ENCODE data around the gene RPS6KA5.

RPS6KA5 gene

DNA sequence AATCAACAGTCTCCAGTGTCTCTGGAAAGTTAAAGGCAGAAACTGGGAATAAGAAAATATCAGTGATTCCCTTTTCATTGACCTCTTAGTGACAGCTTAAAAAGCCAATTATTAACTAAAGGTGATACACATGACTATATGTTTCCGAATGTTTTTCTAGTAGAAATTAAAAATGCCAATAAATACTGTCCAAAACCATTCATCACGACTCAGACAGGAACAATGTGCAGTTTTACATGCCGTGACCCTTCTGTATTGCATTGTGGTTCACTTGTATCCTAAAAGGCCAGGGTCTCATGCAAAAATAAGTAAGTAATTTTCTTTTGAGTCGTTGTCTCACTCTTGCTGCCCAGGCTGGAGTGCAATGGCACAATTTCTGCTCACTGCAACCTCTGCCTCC lies 138.3 kb downstream of the RPS6KA5 start:
- Histone ChIP-seq H3K9ac (ENCODE audit: low read length) (no peak overlapping the region), H3K27ac (ENCODE audit: low read length) (no peak overlapping the region), H3K36me3 (ENCODE audit: control insufficient read depth, low read depth, low read length) (no peaks in the 10 kb centered on the region), H3K4me1 (ENCODE audit: control insufficient read depth, low read depth, low read length) (no peaks in the 10 kb centered on the region), H3K4me3 (ENCODE audit: low read length) (no peak overlapping the region), H3K9me3 (ENCODE audit: control insufficient read depth, low read depth, low read length) (no peaks in the 10 kb centered on the region), H3K27me3 (ENCODE audit: control insufficient read depth, insufficient read depth, low read length) (no peaks in the 10 kb centered on the region)

DNA sequence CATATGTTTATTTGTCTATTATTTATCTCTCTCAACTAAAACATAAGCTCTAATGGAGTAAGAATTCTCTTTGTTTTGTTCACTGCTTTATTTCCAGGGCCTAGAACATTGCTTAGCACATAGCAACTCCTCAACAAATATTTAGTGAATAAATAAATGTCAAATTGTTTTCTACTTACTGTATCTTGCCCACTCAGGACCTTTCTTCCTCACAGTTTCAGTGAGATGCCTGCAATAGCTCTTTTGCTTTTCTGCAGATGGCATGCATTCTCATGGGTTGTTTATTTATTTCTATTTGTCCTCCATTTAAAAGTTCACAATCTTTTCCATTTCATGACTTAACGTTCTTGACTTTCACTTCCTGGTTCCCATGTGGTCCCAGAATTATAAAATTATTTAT lies 149.3 kb downstream of the RPS6KA5 start:
- Histone ChIP-seq H3K9ac (ENCODE audit: low read length) (no peak overlapping the region), H3K4me3 (ENCODE audit: low read length) (no peak overlapping the region), H3K27me3 (ENCODE audit: control insufficient read depth, insufficient read depth, low read length) (no peaks in the 10 kb centered on the region), H3K27ac (ENCODE audit: low read length) (no peak overlapping the region), H3K36me3 (ENCODE audit: control insufficient read depth, low read depth, low read length) (no peaks in the 10 kb centered on the region), H3K4me1 (ENCODE audit: control insufficient read depth, low read depth, low read length) (no peaks in the 10 kb centered on the region), H3K9me3 (ENCODE audit: control insufficient read depth, low read depth, low read length) (no peaks in the 10 kb centered on the region)

DNA sequence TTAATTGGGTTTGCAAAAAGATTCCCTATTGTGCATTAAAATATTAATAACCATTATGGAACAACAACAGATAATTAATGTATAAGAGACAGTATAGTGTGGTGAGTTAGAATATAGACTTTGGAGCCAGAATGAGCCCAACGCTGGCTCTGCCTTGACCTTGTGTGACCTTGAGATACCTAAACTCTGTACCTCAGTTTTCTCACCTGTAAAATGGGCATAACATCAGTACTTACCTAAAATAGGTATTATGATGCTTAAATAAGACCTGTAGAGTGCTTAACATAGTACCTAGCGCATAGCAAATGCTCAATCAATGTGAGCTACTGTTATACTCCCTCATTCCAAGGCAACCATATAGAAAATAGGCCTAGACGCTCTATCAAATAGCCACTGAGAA lies 153.3 kb downstream of the RPS6KA5 start:
- Histone ChIP-seq H3K4me1 (ENCODE audit: control insufficient read depth, low read depth, low read length) (no peaks in the 10 kb centered on the region), H3K27ac (ENCODE audit: low read length) (no peak overlapping the region), H3K27me3 (ENCODE audit: control insufficient read depth, insufficient read depth, low read length) (no peaks in the 10 kb centered on the region), H3K4me3 (ENCODE audit: low read length) (no peak overlapping the region), H3K36me3 (ENCODE audit: control insufficient read depth, low read depth, low read length) (no peaks in the 10 kb centered on the region), H3K9ac (ENCODE audit: low read length) (no peak overlapping the region), H3K9me3 (ENCODE audit: control insufficient read depth, low read depth, low read length) (no peaks in the 10 kb centered on the region)

DNA sequence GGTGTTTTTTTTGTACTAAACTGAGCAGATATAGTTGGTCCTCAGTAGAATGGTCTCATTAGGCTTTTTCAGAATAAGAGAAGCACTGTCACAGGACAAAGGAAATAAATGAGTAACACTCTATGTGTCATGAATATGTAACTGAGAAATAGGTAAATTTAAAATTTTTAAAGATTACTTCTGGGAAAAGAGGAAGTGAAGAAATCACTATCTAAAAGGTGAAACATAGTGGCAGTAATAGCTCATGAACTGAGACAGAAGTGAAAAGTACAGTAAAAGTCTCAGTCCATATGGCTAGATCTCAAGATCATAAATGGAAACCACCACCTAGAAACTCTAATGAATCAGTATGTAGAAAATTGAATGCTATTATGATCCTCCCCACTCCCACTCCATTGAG lies 154.9 kb downstream of the RPS6KA5 start:
- Histone ChIP-seq H3K27ac (ENCODE audit: low read length) (no peak overlapping the region), H3K36me3 (ENCODE audit: control insufficient read depth, low read depth, low read length) (no peaks in the 10 kb centered on the region), H3K9ac (ENCODE audit: low read length) (no peak overlapping the region), H3K4me1 (ENCODE audit: control insufficient read depth, low read depth, low read length) (no peaks in the 10 kb centered on the region), H3K9me3 (ENCODE audit: control insufficient read depth, low read depth, low read length) (no peaks in the 10 kb centered on the region), H3K4me3 (ENCODE audit: low read length) (no peak overlapping the region), H3K27me3 (ENCODE audit: control insufficient read depth, insufficient read depth, low read length) (no peaks in the 10 kb centered on the region)

DNA sequence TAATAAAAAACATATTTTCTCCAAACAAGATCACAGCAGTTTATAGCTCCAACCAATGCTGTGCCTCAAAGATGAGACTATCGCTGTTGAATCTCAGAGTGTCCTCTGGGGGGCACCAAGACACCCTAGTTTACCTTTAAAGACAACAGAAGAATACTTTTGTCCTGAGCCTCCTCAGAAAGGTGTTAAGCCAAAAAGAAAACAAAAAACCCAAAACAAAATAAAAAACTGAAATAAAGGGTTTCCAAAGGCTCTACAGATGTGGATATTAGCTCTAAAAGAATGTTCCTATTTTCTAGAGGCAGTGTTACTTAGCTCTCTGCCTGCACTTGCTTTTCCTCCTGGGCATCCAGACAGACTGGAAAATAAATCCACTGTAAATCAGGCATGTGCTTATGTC lies 157.3 kb downstream of the RPS6KA5 start:
- Histone ChIP-seq H3K9me3 (ENCODE audit: control insufficient read depth, low read depth, low read length) (no peaks in the 10 kb centered on the region), H3K36me3 (ENCODE audit: control insufficient read depth, low read depth, low read length) (no peaks in the 10 kb centered on the region), H3K4me1 (ENCODE audit: control insufficient read depth, low read depth, low read length) (no peaks in the 10 kb centered on the region), H3K4me3 (ENCODE audit: low read length) (no peak overlapping the region), H3K27me3 (ENCODE audit: control insufficient read depth, insufficient read depth, low read length) (no peaks in the 10 kb centered on the region), H3K9ac (ENCODE audit: low read length) (no peak overlapping the region), H3K27ac (ENCODE audit: low read length) (no peak overlapping the region)

DNA sequence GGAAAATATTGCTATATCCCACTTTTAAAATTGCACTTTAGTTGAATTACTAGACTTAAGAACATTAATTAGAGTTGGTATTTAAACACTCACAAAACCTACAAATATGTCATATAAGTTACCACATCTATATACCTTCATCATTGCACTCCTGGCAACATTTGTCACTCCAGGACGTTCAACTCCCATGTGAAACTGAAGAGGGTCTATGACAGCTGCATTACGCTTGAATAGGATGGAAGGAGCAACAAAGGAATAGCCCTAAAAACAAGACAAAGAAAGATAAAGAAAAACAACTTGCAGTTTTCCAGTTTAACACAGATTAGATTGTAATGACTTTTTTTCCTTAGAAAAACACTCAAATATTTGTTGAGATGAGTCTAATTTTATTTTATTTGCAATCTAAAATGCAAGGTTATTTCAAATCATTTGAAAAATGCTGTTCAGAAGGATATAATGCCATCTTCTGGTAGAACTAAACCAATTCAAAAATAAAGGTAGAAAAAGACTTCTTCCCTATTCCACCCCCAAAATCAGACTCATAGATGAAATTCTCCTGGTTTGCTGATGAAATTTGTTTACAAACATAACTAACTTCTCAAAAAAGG lies 159.9 kb downstream of the RPS6KA5 start:
- Histone ChIP-seq H3K4me1 (ENCODE audit: control insufficient read depth, low read depth, low read length) (no peaks in the 10 kb centered on the region), H3K27ac (ENCODE audit: low read length) (no peak overlapping the region)

DNA sequence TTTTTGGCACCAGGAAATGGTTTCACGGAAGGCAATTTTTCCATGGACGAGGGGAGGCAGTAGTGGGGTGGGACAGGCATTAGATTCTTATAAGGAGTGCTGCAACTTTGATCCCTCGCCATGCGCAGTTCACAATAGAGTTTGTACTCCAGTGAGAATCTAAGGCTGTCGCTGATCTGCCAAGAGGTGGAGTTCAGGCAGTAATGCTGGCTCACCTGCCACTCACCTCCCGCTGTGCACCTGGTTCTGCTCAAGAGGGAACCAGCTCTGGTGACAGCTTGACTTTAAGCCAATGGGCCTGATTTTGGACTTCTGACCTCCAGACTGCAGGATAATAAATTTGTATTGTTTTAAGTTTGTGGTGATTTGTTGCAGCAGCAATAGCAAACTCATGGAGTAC lies 163.4 kb downstream of the RPS6KA5 start:
- Histone ChIP-seq H3K27me3 (ENCODE audit: control insufficient read depth, insufficient read depth, low read length) (no peaks in the 10 kb centered on the region), H3K27ac (ENCODE audit: low read length) (no peak overlapping the region), H3K9ac (ENCODE audit: low read length) (no peak overlapping the region), H3K36me3 (ENCODE audit: control insufficient read depth, low read depth, low read length) (no peaks in the 10 kb centered on the region), H3K9me3 (ENCODE audit: control insufficient read depth, low read depth, low read length) (no peaks in the 10 kb centered on the region), H3K4me1 (ENCODE audit: control insufficient read depth, low read depth, low read length) (no peaks in the 10 kb centered on the region), H3K4me3 (ENCODE audit: low read length) (no peak overlapping the region)

More for the DNA sequence above, 159.9 kb downstream of the RPS6KA5 start:
- Histone ChIP-seq H3K9me3 (ENCODE audit: control insufficient read depth, low read depth, low read length) (no peaks in the 10 kb centered on the region), H3K9ac (ENCODE audit: low read length) (no peak overlapping the region), H3K27me3 (ENCODE audit: control insufficient read depth, insufficient read depth, low read length) (no peaks in the 10 kb centered on the region), H3K36me3 (ENCODE audit: control insufficient read depth, low read depth, low read length) (no peaks in the 10 kb centered on the region), H3K4me3 (ENCODE audit: low read length) (no peak overlapping the region)

DNA sequence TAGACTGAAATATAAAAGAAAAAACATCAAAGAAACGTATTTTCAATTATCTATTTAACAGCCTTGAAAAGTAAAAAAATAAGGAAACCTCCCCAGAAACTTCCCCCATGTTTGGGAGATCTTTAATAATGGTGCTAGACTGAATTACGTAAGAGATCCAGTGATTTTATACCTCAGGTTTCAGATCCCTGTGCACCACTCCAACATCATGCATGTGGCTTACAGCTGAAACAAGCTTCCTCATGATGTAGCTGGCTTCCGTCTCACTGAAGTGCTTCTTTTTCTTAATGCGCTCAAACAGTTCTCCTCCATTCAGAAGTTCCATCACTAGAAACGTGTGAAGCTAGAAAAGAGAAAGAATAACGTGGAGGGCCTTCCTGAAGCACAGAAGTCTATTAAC lies 166.2 kb downstream of the RPS6KA5 start:
- no peak overlapping the region for H3K9ac ChIP-seq (ENCODE audit: low read length)
- H3K27me3 ChIP-seq (ENCODE audit: control insufficient read depth, insufficient read depth, low read length), result no peaks in the 10 kb centered on the region
- no peak overlapping the region for H3K4me3 ChIP-seq (ENCODE audit: low read length)
- H3K36me3 ChIP-seq (ENCODE audit: control insufficient read depth, low read depth, low read length), result no peaks in the 10 kb centered on the region
- no peak overlapping the region for H3K27ac ChIP-seq (ENCODE audit: low read length)
- H3K4me1 ChIP-seq (ENCODE audit: control insufficient read depth, low read depth, low read length), result no peaks in the 10 kb centered on the region
- H3K9me3 ChIP-seq (ENCODE audit: control insufficient read depth, low read depth, low read length), result no peaks in the 10 kb centered on the region

DNA sequence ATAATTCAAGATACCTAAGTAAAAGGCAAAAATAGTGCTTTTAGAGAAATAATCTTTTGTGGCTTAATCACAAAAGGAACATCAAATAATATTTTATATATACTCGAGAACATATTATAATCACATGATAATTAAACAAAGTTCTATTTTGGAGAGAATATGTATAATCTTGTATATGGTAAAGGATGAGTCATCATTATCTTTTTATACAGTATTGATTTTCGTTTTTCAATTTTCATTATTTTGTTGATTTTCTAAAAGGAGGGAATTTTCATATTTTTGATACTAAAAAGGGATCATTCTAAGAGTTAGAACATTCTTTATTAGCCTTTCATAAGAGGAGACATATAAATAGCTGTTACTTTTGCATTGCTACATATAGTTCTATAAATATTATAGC lies 166.9 kb downstream of the RPS6KA5 start:
- H3K27me3 ChIP-seq (ENCODE audit: control insufficient read depth, insufficient read depth, low read length), result no peaks in the 10 kb centered on the region
- H3K4me1 ChIP-seq (ENCODE audit: control insufficient read depth, low read depth, low read length), result no peaks in the 10 kb centered on the region
- H3K27ac ChIP-seq (ENCODE audit: low read length), result no peak overlapping the region
- H3K9me3 ChIP-seq (ENCODE audit: control insufficient read depth, low read depth, low read length), result no peaks in the 10 kb centered on the region
- H3K36me3 ChIP-seq (ENCODE audit: control insufficient read depth, low read depth, low read length), result no peaks in the 10 kb centered on the region
- H3K4me3 ChIP-seq (ENCODE audit: low read length), result no peak overlapping the region
- no peak overlapping the region for H3K9ac ChIP-seq (ENCODE audit: low read length)

DNA sequence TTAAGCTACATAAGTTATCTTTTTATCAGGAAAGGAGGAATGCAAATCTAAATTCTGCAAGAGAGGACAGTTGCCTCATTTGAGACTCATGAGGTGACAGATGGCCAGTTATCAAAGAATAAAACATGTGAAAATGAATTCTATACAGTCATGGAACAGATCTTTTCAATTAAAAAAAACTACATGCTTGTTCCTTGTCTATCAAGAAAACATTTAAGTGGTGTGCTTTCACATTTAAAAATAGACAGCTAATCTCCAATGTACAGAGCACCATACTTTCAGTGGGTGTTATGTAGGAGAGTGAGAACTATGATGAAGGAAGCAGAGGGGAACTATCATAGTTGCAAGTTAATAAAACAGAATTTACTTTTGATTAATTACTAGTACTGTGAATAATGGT lies 167.5 kb downstream of the RPS6KA5 start:
- no peaks in the 10 kb centered on the region for H3K4me1 ChIP-seq (ENCODE audit: control insufficient read depth, low read depth, low read length)
- no peak overlapping the region for H3K9ac ChIP-seq (ENCODE audit: low read length)
- H3K4me3 ChIP-seq (ENCODE audit: low read length), result no peak overlapping the region
- H3K36me3 ChIP-seq (ENCODE audit: control insufficient read depth, low read depth, low read length), result no peaks in the 10 kb centered on the region
- no peaks in the 10 kb centered on the region for H3K27me3 ChIP-seq (ENCODE audit: control insufficient read depth, insufficient read depth, low read length)
- H3K27ac ChIP-seq (ENCODE audit: low read length), result no peak overlapping the region
- no peaks in the 10 kb centered on the region for H3K9me3 ChIP-seq (ENCODE audit: control insufficient read depth, low read depth, low read length)

DNA sequence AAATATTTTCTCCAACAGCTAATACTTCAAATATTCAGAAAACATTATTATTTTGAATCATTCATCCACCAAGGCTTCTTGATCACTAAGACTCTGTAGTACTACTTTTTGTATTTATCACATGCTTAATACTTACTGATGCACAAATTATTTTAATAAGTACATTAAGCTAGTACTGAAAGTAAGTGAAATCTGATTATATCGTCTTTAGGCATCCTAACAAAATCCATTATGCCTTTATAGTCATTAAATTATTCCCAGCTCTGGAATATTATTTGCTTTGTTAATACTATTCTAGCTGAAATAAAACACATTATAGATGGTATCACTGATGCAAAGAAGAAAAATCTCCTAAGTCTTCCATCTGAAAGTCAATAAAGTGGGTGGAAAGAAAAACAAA lies 169.1 kb downstream of the RPS6KA5 start:
- Histone ChIP-seq H3K4me3 (ENCODE audit: low read length) (no peak overlapping the region), H3K4me1 (ENCODE audit: control insufficient read depth, low read depth, low read length) (no peaks in the 10 kb centered on the region), H3K27ac (ENCODE audit: low read length) (no peak overlapping the region), H3K9ac (ENCODE audit: low read length) (no peak overlapping the region), H3K9me3 (ENCODE audit: control insufficient read depth, low read depth, low read length) (no peaks in the 10 kb centered on the region), H3K36me3 (ENCODE audit: control insufficient read depth, low read depth, low read length) (no peaks in the 10 kb centered on the region), H3K27me3 (ENCODE audit: control insufficient read depth, insufficient read depth, low read length) (no peaks in the 10 kb centered on the region)

DNA sequence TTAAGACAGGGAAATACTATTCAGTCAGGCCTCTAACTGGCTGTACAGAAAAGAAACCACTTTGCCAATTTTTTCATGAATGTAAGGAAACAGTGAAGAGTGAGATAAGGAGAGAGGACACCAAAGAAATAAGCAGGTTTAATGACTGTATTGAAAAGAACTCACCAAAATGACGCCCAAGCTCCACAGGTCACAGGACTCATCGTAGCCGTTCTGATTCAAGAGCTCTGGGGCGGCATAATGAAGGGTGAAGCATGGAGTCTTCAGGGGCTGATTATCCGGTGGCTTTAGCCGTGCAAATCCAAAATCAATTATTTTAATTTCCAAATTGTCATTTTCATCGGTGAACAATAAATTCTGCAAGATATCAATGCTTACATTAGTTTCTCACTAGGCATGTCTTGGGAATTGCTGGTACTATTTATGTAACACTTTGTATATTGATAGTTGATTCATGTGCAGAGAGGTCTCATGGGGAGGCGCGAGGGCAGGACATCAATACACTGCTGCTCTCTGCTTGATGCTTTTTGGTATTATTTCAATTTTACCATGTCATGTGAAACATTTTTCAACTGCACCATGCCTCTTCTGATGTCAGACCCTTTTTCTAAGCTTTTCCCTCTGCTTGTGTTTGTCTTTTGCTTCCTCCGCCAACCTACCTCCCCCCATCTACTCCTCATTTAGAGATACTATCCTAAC lies 170.0 kb downstream of the RPS6KA5 start:
- no peak overlapping the region for H3K4me3 ChIP-seq (ENCODE audit: low read length)
- no peaks in the 10 kb centered on the region for H3K36me3 ChIP-seq (ENCODE audit: control insufficient read depth, low read depth, low read length)
- H3K27ac ChIP-seq (ENCODE audit: low read length), result no peak overlapping the region
- H3K27me3 ChIP-seq (ENCODE audit: control insufficient read depth, insufficient read depth, low read length), result no peaks in the 10 kb centered on the region
- no peaks in the 10 kb centered on the region for H3K4me1 ChIP-seq (ENCODE audit: control insufficient read depth, low read depth, low read length)
- H3K9me3 ChIP-seq (ENCODE audit: control insufficient read depth, low read depth, low read length), result no peaks in the 10 kb centered on the region
- H3K9ac ChIP-seq (ENCODE audit: low read length), result no peak overlapping the region
